RWPE1 (cell line): ENCODE results near the gene KLHL26.

Source experiments
- CTCF ChIA-PET: fragments of 350-600 bp; sonication (Branson Sonifier 250); formaldehyde crosslinking; extraction: SDS; loops from one replicate; lab custom pipeline; 2021; lab: Yijun Ruan, JAX
- POLR2A ChIA-PET: fragments of 400-600 bp; formaldehyde crosslinking; extraction: SDS; loops from one replicate; lab custom pipeline; 2020; ENCODE audit warnings: antibody characterized with exemption; ENCODE audit not compliant: low non-redundant PET; lab: Yijun Ruan, JAX
- DNase-seq: peaks from one replicate; pipeline ENCODE4 v3.0.0; 2012; ENCODE audit warnings: low spot score
- H3K27ac ChIP-seq: fragments of 450-650 bp; 2 replicates; pipeline ENCODE4 v1.5.1; 2017
- CTCF ChIP-seq: fragments of 450-650 bp; conservative IDR thresholded peaks from 2 replicates; pipeline ENCODE4 v1.5.1; 2017; ENCODE audit warnings: low read depth, mild to moderate bottlenecking

The KLHL26 gene

GRCh38 chr19:18660051-18660910 lies 23.5 kb downstream of the KLHL26 start:
- CTCF ChIA-PET: no interaction called here
- TF ChIP-seq CTCF: no peak
- peak overlapping the region; percentile 14; the same call in 1 of the 2 replicates for H3K27ac ChIP-seq
- POLR2A ChIA-PET: no interaction called here
- DNase-seq: no peak

GRCh38 chr19:18660939-18661670 lies 24.3 kb downstream of the KLHL26 start:
- no peak for TF ChIP-seq CTCF
- peak overlapping the region; percentile 14; the same call in 1 of the 2 replicates for H3K27ac ChIP-seq
- ChIA-PET CTCF (no interaction called here), POLR2A (no interaction called here)
- no peak for DNase-seq

GRCh38 chr19:18662972-18663732 lies 26.3 kb downstream of the KLHL26 start:
- POLR2A ChIA-PET: no interaction called here
- DNase-seq: no peak
- CTCF ChIA-PET: no interaction called here
- TF ChIP-seq CTCF: no peak
- H3K27ac ChIP-seq: peak overlapping the region; percentile 8

- H3K27ac ChIP-seq: peak overlapping the region; percentile 8
- ChIA-PET CTCF (interaction anchor here (0.6 to 0.7 kb wide), 2 partner anchors 357 to 1011 kb away, joined by 3 to 6 read pairs; no protein-coding TSS in a partner anchor), POLR2A (no interaction called here)
- TF ChIP-seq CTCF: no peak
- no peak for DNase-seq
Measured at GRCh38 chr19:18663940-18664530, 27.2 kb downstream of the KLHL26 start.

GRCh38 chr19:18665771-18666202 lies 29.0 kb downstream of the KLHL26 start:
- no peak overlapping the region; the same call in 1 of the 2 replicates for H3K27ac ChIP-seq
- TF ChIP-seq CTCF: no peak
- CTCF ChIA-PET: no interaction called here
- POLR2A ChIA-PET: no interaction called here
- DNase-seq: no peak
